ENCODE results near the gene NOL12.
"Not testable (repeated sequence)": the region's sequence is repeated elsewhere in the genome, so short reads cannot be mapped to it uniquely, and the experiment has no call there.

Gene NOL12

DNA sequence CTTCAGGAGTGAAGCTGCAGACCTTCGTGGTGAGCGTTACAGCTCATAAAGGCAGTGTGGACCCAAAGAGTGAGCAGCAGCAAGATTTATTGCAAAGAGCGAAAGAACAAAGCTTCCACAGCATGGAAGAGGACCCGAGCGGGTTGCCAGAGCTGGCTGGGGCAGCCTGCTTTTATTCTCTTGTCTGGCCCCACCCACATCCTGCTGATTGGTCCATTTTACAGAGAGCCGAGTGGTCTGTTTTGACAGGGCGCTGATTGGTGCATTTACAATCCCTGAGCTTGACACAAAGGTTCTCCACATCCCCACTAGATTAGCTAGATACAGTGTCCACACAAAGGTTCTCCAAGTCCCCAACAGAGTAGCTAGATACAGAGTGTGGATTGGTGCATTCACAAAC is 31.1 kb downstream of the NOL12 start:
- DNase-seq: not testable (repeated sequence)

DNA sequence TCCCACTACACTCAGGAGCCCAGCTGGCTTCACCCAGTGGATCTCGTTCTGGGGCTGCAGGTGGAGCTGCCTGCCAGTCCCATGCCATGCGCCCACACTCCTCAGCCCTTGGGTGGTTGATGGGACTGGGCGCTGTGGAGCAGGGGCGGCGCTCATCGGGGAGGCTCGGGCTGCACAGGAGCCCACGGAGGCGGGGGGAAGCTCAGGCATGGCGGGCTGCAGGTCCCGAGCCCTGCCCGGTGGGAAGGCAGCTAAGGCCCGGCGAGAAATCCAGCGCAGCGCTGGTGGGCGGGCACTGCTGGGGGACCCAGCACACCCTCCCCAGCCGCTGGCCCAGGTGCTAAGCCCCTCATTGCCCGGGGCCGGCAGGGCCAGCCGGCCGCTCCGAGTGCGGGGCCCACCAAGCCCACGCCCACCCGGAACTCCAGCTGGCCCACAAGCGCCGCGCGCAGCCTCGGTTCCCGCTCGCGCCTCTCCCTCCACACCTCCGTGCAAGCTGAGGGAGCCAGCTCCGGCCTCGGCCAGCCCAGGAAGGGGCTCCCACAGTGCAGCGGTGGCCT is 31.7 kb downstream of the NOL12 start:
- not testable (repeated sequence) for DNase-seq

DNA sequence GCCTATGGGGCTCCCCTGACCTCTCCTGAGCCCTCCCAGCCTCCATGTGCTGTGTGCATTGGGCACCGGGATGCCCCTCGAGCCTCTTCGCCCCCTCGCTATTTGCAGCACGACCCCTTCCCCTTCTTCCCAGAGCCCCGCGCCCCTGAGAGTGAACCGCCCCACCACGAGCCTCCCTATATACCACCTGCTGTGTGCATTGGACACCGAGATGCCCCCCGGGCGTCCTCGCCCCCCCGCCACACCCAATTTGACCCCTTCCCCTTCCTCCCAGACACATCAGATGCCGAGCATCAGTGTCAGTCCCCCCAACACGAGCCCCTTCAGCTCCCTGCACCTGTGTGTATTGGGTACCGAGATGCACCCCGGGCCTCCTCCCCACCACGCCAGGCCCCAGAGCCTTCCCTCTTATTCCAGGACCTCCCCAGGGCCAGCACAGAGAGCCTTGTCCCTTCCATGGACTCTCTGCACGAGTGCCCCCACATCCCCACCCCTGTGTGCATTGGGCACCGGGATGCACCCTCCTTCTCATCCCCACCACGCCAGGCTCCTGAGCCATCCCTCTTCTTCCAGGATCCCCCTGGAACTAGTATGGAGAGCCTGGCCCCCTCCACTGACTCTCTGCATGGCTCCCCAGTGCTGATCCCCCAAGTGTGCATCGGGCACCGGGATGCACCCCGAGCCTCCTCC is 39.6 kb downstream of the NOL12 start:
- DNase-seq: no peak

DNA sequence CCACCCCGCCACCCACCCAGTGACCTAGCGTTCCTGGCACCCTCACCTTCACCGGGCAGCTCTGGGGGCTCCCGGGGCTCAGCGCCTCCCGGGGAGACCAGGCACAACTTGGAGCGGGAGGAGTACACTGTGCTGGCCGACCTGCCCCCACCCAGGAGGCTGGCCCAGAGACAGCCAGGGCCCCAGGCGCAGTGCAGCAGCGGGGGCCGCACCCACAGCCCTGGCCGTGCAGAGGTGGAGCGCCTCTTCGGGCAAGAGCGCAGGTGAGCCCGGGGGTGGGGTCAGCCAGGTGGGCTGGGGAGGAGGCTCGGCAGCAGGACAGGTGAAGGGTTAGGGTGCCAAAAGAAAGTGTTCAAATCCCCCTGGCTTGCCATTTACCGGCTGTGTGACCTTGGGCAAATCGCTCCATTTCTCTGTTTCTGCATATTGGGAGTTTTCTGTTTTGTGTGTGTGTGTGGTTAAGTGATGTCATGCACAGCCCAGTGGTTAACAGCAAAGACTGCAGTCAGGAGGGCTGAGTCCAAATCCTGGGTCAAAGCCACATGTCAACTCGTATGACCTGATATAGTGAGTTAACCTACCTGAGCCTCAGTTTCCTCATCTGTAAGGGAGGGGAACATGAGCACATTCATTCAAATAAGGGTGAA is 40.2 kb downstream of the NOL12 start:
- DNase-seq: no peak

DNA sequence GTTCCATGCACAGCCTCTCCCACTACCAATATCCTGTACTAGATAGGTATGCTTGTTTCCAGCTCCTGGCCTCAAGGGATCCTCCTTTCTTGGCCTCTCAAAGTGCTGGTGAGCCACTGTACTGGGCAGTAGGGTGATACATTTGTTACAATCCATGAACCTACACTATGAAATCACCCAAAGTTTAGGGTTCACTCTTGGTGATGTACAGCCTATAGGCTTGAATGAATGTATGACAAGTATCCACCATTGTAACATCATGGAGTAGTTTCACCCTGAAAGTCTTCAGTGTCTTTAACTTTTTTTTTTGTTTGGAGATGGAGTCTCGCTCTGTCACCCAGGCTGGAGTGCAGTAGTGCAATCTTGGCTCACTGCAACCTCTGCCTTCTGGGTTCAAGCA is 42.5 kb downstream of the NOL12 start:
- no peak for DNase-seq

DNA sequence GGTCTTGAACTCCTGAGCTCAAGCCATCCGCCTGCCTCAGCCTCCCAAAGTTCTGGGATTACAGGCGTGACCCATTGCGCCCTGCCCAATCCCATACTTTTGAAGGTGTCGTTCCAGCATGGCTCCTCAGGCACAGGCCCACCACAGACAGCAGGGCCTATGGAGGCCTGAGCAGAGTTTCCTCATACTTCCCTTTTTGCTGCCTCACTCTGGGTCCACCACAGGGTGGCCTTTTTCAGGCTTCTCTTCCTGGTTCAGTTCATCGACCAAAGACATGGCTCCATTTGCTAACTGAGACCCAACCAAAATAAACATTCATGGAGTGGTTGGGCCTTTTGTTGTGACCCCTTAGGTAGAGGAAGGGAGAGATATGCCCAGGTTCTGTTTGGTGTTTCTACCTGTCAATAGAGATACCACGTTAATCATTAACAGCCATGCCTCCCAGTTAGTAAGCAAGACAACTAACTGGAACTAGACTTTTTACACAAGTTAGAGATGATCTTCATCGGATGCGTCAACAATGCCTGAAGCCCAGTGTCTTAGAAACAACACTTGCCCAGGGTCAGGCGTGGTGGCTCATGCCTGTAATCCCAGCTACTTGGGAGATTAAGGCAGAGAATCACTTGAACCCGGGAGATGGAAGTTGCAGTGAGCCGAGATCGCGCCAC is 45.8 kb downstream of the NOL12 start:
- DNase-seq: no peak

DNA sequence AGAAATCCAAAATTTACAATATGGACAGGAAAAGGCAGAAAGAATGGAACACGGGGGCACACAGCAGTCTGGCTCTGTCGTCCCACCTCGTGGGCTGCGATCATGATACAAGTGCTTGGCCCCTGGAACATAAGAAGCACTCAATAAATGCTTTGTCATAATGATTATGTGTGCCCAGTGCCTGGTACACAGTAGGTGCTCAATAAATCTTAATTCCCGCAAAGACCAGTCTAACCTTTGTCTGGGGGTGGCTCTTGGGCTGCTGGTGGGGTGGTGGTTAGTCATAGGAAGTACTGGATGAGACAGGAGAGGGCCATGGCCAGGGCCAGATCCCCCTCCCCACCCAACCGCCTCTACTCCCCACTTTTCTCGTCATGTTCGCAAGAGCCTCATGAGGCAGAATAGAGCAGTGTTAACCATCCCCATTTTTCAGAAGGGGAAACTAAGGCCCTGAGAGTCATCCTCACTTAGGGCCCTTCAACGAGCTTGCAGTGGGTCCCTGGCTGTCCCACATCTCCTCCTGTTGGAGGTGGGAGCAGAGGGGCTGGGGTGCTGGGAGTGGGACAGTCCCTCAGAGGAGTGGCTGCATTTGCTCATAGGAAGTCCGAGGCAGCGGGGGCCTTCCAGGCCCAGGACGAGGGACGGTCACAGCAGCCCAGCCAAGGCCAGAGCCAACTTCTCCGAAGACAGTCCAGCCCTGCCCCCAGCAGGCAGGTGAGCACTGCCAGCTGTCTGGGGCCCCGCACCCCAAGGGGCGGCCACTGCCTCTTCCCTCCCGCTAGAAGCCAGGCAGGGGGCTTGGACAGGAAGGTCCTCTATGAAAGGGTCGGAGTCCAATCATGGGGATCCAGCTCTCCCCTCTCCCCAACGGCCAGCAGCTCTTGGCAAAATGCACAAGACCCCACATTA is 46.8 kb downstream of the NOL12 start:
- no peak for DNase-seq

DNA sequence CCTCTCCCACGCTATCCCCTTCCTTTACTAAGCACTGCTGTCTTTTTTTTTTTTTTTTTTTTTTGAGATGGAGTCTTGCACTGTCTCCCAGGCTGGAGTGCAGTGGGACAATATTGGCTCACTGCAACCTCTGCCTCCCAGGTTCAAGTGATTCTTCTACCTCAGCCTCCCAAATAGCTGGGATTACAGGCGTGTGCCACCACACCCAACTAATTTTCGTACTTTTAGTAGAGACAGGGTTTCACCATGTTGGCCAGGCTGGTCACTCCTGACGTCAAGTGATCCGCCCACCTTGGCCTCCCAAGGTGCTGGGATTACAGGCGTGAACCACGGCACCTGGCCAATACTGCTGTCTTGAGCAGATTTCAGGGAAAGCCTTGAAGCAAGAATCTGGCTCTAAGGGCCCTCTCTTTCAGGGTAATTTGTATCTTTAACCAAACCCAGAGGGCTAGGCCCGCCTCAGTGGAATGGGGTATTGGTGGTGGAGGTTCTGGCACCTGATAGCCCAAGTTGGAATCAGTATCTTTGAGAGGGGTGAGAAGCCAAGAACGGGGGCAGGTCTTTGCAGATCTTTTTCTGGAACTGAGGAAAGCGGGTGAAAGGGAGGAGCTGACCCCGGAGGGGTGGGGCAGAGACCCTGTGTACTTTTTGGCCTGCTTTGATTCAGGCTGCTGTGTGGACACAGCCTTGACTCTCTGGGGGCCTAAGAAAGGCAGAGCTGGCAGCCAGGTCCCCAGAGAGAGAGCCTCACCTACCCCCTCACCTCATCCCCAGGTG is 47.7 kb downstream of the NOL12 start:
- no peak for DNase-seq

DNA sequence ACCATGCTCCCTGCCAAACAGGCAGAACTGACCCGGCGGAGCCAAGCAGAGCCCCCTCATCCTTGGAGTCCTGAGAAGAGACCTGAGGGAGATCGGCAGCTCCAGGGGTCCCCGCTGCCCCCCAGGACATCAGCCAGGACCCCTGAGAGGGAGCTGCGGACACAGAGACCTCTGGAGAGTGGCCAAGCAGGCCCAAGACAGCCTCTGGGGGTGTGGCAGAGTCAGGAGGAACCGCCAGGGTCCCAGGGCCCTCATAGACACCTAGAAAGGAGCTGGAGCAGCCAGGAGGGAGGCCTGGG is 48.2 kb downstream of the NOL12 start:
- DNase-seq: no peak

DNA sequence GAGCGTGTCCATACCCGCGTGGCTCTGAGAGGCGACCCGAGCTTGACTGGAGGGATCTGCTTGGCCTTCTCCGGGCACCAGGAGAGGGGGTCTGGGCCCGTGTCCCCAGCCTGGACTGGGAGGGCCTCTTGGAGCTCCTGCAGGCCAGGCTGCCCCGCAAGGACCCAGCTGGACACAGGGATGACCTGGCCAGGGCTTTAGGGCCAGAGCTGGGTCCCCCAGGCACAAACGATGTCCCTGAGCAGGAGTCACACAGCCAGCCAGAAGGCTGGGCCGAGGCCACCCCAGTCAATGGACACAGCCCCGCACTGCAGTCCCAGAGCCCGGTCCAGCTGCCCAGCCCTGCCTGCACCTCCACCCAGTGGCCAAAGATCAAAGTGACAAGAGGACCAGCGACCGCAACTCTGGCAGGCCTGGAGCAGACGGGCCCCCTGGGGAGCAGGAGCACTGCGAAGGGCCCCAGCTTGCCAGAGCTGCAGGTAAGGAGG is 48.9 kb downstream of the NOL12 start:
- DNase-seq: no peak

DNA sequence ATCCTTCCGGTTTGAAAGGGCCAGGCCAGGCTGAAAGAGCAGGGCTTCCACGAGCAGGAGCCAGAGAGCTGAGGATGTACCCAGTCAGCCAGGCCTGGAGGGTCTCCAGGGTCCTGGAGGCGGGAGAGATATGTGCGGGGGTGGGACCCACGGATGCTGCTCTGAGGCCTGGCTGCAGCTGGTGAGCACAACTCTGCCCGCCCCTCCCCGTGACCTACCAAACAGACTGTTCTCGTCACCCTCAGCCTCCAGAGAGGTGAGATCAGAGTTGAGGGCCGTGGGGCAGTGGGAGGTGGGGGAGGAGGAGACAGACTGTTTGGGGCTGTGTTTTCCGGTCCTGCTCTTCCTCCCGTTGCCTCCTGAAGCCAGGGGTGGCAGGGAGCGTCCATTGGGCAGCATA is 52.9 kb downstream of the NOL12 start:
- DNase-seq: no peak

DNA sequence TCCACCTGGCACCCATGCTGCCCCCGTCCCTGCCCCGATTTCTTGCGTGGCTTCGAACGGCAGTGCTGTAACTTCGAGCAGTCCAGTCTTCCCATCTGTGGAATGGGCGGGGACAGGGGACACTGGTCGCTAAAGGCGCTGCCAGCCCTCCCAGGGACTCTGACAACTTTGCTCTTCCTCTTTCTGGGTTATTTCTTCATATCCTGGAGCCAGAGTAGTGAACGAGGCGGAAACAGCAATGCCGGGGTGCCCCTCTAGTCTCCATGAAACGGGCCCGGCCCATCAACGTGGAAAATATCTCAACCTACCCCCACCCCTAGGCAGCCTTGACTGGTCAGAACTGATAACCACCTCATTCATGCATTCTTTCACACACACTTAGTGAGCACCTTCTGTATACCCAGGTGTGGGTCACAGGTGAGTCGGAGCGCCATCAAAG is 53.5 kb downstream of the NOL12 start:
- DNase-seq: no peak

DNA sequence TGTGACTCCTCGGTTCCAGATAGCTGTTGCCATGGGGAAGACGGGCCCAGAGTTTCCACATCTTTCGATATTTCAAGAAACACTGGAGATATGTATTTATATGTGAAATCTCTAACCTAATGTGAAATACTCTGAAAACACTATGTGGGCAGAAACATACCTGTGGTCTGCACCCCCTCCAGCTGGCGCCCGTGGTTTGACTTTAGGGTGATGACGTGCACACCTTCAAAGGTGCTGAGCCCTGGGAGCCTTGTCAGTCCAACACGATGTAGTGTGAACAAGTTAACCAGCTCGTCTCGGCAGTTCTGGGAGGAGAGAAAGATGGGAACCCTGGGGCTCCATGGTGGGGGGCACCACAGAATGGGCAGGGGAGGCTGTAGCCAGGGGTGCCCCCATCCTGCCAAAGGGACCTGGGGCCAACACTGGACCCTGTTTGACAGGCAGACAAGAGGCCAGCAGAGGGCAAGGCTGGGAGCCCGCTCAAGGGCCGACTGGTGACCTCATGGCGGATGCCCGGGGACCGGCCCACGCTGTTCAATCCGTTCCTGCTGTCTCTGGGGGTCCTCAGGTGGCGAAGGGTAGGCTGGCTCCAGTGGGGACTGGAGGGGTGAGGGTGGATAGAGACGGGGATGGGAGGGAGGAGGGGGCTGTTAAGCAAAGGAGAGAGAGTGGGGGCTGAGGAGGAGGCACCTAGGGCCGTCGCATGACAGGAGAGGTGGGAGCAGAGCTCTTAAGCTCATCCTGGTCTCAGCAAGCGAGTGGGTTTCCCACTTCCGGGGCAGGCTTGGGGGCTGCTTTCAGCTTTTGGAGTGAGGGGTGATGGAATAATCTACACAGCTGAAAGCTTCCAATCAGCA is 54.5 kb downstream of the NOL12 start:
- no peak for DNase-seq

DNA sequence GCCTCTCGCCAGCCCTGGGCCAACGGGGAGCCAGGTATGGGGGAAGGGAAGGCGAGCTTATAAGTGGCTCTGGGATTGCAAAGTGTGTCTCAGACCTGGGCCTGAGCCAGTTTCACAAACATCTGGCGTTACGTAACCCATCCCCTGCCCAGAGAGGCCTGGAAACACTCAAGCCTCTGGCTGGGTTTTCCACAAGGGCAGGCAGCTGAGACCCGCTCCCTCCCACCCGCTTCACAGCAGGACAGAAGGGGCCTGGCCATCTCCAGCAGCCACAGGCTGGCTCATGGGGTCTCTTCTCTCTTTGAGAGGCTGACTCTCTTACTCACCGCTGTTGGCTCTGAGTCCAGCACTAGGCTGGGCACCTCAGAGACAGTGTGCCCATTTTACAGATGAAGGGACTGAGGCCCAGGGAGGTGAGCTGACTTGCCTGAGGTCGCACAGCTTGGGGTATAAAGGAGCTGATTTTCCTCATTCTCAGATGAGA is 55.2 kb downstream of the NOL12 start:
- no peak for DNase-seq

DNA sequence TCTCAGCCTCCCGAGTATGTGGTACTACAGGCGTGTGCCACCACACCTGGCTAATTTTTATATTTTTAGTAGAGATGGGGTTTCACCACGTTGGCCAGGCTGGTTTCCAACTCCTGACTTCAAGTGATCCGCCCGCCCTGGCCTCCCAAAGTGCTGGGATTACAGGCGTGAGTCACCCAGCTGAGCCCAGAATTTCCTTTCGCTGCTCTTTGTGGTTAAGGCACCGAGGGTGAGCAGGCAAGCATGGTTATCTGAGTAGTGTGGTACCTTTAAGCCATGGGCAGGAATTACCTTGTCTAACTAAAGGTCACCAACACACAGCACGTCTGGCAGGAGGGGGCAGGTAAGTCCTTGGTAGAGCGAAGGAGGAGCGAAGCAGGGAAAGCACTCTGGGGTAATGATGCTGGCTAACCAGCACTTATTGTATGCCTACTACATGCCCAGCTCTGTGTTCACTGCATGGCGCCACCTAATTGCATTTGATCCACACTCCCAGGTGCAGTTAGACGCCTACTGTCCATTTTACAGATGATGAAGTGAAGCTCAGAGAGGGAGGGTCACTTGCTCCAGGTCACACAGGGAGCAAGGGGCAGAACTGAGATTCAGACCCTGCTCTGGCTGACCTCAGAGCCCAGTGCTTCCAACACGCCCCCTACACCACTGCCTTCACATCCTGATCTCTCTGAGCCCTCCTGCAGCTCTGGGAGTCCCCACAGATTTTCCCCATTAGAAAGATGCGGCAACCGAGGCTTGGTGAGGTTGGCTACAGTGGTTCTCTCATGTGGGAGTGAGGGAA is 56.4 kb downstream of the NOL12 start:
- DNase-seq: no peak

All from NCI-H1694 (cell line).